K562 (cell line): ENCODE measurements around the gene COX14. TPM values are rescaled to one million over a fixed set of nuclear protein-coding genes. Genes with fewer than 3 reads are reported as not detected.

Experiments used
- ATAC-seq: fragments of 200-7000 bp; cut with Tn5 transposase; 3 replicates; pipeline ENCODE4 v1.9.1; 2020; ENCODE audit warnings: moderate library complexity
- BruUV-seq: library from RNA; stranded (reverse); fragments of 400-500 nt; replicated peaks from 2 replicates; lab custom pipeline; 2021; lab: Mats Ljungman, UMichigan
- CTCF ChIA-PET: fragments of 300-600 bp; formaldehyde crosslinking; extraction: SDS; loops from one replicate; lab custom pipeline; 2021; ENCODE audit warnings: low intra/inter-chr PET ratio; lab: Yijun Ruan, JAX
- POLR2A ChIA-PET: fragments of 300-600, 350-650 bp; sonication (Branson Sonifier 250); formaldehyde crosslinking; extraction: SDS; loops from one replicate; lab custom pipeline; 2021; ENCODE audit warnings: antibody characterized with exemption, inconsistent platforms; lab: Yijun Ruan, JAX
- DNase-seq, 4 experiments: peaks; one replicate each; pipeline versions ENCODE4 v3.0.0 to v3.0.0-alpha.2; 2011 to 2018; ENCODE audit warnings: low spot score in 3 of 4, mixed read lengths in 3 of 4; ENCODE audit errors: extremely low read depth in 1 of 4
- FAIRE-seq: peaks from 2 replicates; lab custom pipeline; 2011; peaks lifted over from hg19 to GRCh38; lab: Jason Lieb, UNC
- H2AFZ ChIP-seq: 2 replicates; pipeline ENCODE4 v1.6.0; 2011; ENCODE audit warnings: low read depth, low read length, control low read depth, inconsistent platforms
- H3K27ac ChIP-seq: fragments of 200-600 bp; 3 replicates; pipeline ENCODE4 v1.8.0; 2011; ENCODE audit warnings: low read depth, mild to moderate bottlenecking, control low read depth, inconsistent platforms, low read length, moderate library complexity, mixed read lengths; ENCODE audit errors: extremely low read depth
- H3K27me3 ChIP-seq, 2 experiments: fragments of 300-600 bp in 1 of 2; 2 replicates in 1 of 2; 3 replicates in 1 of 2; pipeline versions ENCODE4 v1.6.0 to v1.8.0; 2011; ENCODE audit warnings: inconsistent platforms in 2 of 2, low read length in 2 of 2, mild to moderate bottlenecking in 1 of 2, mixed read lengths in 1 of 2, moderate library complexity in 1 of 2; ENCODE audit not compliant: control insufficient read depth in 2 of 2, insufficient read depth in 2 of 2
- H3K36me3 ChIP-seq: fragments of 300-600 bp; 3 replicates; pipeline ENCODE4 v1.8.0; 2011; ENCODE audit warnings: mild to moderate bottlenecking, low read length, inconsistent platforms; ENCODE audit not compliant: control insufficient read depth, insufficient read depth
- H3K4me1 ChIP-seq, 2 experiments: fragments of 200-600 bp in 1 of 2; replicated peaks in 1 of 2; 2 replicates in 1 of 2; 3 replicates in 1 of 2; pipeline versions ENCODE4 v1.5.1 to v1.8.0; 2011; ENCODE audit warnings: inconsistent platforms in 2 of 2, low read length in 2 of 2, mild to moderate bottlenecking in 1 of 2, mixed read lengths in 1 of 2, moderate library complexity in 1 of 2; ENCODE audit not compliant: control insufficient read depth in 2 of 2, insufficient read depth in 2 of 2
- H3K4me2 ChIP-seq: 2 replicates; pipeline ENCODE4 v1.6.1; 2011; ENCODE audit warnings: low read length, control low read depth, inconsistent platforms, mixed read lengths; ENCODE audit not compliant: insufficient read depth
- H3K4me3 ChIP-seq: fragments of 200-600 bp; sonication (generic), shearing (Covaris generic); 2 replicates; pipeline ENCODE4 v1.5.1; 2016; ENCODE audit warnings: control low read depth, inconsistent platforms
- H3K79me2 ChIP-seq: fragments of 200-600 bp; 3 replicates; pipeline ENCODE4 v1.8.0; 2011; ENCODE audit warnings: low read length, inconsistent platforms; ENCODE audit not compliant: control insufficient read depth, insufficient read depth
- H3K9ac ChIP-seq, 2 experiments: 2 replicates each; pipeline versions ENCODE4 v1.6.0 to v1.6.1; 2011; ENCODE audit warnings: low read depth in 2 of 2, low read length in 2 of 2, control low read depth in 1 of 2, inconsistent platforms in 1 of 2, mild to moderate bottlenecking in 1 of 2, mixed read lengths in 1 of 2; ENCODE audit not compliant: insufficient read depth in 1 of 2
- H3K9me1 ChIP-seq: one replicate; pipeline ENCODE4 v1.6.0; 2011; ENCODE audit warnings: inconsistent platforms, mild to moderate bottlenecking, low read length, moderate library complexity; ENCODE audit not compliant: control insufficient read depth, insufficient read depth
- H3K9me3 ChIP-seq: replicated peaks from 2 replicates; pipeline ENCODE4 v1.5.1; 2011; ENCODE audit warnings: low read depth, low read length, inconsistent platforms; ENCODE audit not compliant: control insufficient read depth, insufficient read depth
- H4K20me1 ChIP-seq: replicated peaks from 2 replicates; pipeline ENCODE4 v1.6.1; 2011; ENCODE audit warnings: low read length, inconsistent platforms, mixed read lengths; ENCODE audit not compliant: control insufficient read depth, insufficient read depth
- DPF2 ChIP-seq: fragments of 450-650 bp; IDR thresholded peaks from 2 replicates; pipeline ENCODE4 v1.6.1; 2016
- ELF2 ChIP-seq: fragments of 250-450 bp; sonication (Bioruptor Pico); IDR thresholded peaks from 2 replicates; pipeline ENCODE4 v1.5.0; 2021; ENCODE audit warnings: mild to moderate bottlenecking
- HLTF ChIP-seq: fragments of 450-650 bp; IDR thresholded peaks from 2 replicates; pipeline ENCODE4 v1.6.1; 2016
- MYNN ChIP-seq, 2 experiments: sonication (generic); formaldehyde crosslinking in 1 of 2; IDR thresholded peaks; 2 replicates each; pipeline versions ENCODE4 v1.5.0 to v1.6.1; 2016 to 2020; ENCODE audit warnings: antibody characterized with exemption in 1 of 2, missing genetic modification reagents in 1 of 2
- NBN ChIP-seq: fragments of 450-650 bp; IDR thresholded peaks from 2 replicates; pipeline ENCODE4 v1.6.1; 2016; ENCODE audit warnings: low read depth, mild to moderate bottlenecking
- NFIC ChIP-seq: fragments of 450-650 bp; IDR thresholded peaks from 2 replicates; pipeline ENCODE4 v1.6.1; 2017; ENCODE audit warnings: mild to moderate bottlenecking, inconsistent platforms
- SIX5 ChIP-seq, 2 experiments: IDR thresholded peaks; 2 replicates each; pipeline ENCODE4 v1.6.1; 2011; ENCODE audit warnings: low read length in 2 of 2, borderline replicate concordance in 1 of 2, low read depth in 1 of 2, mild to moderate bottlenecking in 1 of 2, moderate library complexity in 1 of 2; ENCODE audit not compliant: insufficient read depth in 1 of 2
- TAF7 ChIP-seq: fragments of 450-650 bp; IDR thresholded peaks from 2 replicates; pipeline ENCODE4 v1.6.1; 2016; ENCODE audit warnings: missing genetic modification characterization, missing compliant biosample characterization
- ZFP1 ChIP-seq: fragments of 450-650 bp; formaldehyde crosslinking; IDR thresholded peaks from 2 replicates; pipeline ENCODE4 v1.4.0; 2020; ENCODE audit warnings: mild to moderate bottlenecking, mixed read lengths
- ZNF239 ChIP-seq: fragments of 250-450 bp; sonication (Bioruptor Pico); IDR thresholded peaks from 2 replicates; pipeline ENCODE4 v1.4.0; 2020; ENCODE audit warnings: mild to moderate bottlenecking
- WGBS: fragments of 100-300 bp; shearing (Covaris generic); methylation state at CpG from one replicate; pipeline ENCODE4 v1.1.6; 2016; ENCODE audit warnings: low coverage, mixed read lengths; ENCODE audit not compliant: insufficient coverage; ENCODE audit errors: missing lambda C conversion rate; 5-methylcytosine and 5-hydroxymethylcytosine counted together
- in situ Hi-C: fragments of 300-500 bp; cut with MboI; formaldehyde crosslinking; loops from 4 replicates; pipeline ENCODE4 v1.15.0; 2018; ENCODE audit warnings: inconsistent platforms, mixed read lengths
- intact Hi-C: fragments of 100-400 bp; cut with micrococcal nuclease; formaldehyde crosslinking; loops from 2 replicates; pipeline ENCODE4 v1.14.2; 2022
- polyA plus RNA-seq, 8 experiments: library from polyadenylated mRNA; depleted of rRNA in 4 of 8; stranded (reverse) in 5 of 8; unstranded in 3 of 8; fragments of >200 nt; fragmentation: Nextera tagmentation in 2 of 8; fragmentation: Illumina TruSeq in 1 of 8; extraction: Ambion mirVana in 2 of 8; extraction: Trizol in 1 of 8; gene quantifications; 2 replicates each; pipeline versions ENCODE4 v1.2.1 to v1.2.3, GENCODE V29; 2011 to 2014; ENCODE audit warnings: inconsistent platforms in 1 of 8, missing spikeins in 1 of 8
- total RNA-seq, 7 experiments: library from RNA; depleted of rRNA in 6 of 7; stranded (reverse); fragments of >200 nt in 6 of 7; fragmentation: Illumina TruSeq in 2 of 7; extraction: Trizol in 2 of 7; gene quantifications; 2 replicates each; pipeline versions ENCODE4 v1.2.1 to v1.2.3, GENCODE V29; 2011 to 2021; ENCODE audit warnings: low replicate concordance in 1 of 7
- TF ChIP-seq, protein P1 (sequence below): fragments of 200-800 bp; sonication (Bioruptor generic); IDR thresholded peaks from 2 replicates; pipeline ENCODE4 v1.6.1; 2017; ENCODE audit warnings: missing genetic modification characterization, missing compliant biosample characterization
- TF ChIP-seq, protein P2 (sequence below): fragments of 450-650 bp; IDR thresholded peaks from 2 replicates; pipeline ENCODE4 v1.6.1; 2017; ENCODE audit warnings: antibody characterized with exemption
- TF ChIP-seq, protein P3 (sequence below): sonication (generic); formaldehyde crosslinking; IDR thresholded peaks from 2 replicates; pipeline ENCODE4 v1.8.1; 2023; ENCODE audit warnings: mild to moderate bottlenecking, missing genetic modification reagents
- TF ChIP-seq, protein P4 (sequence below): IDR thresholded peaks from 3 replicates; pipeline ENCODE4 v1.6.1; 2011; ENCODE audit warnings: borderline replicate concordance, mild to moderate bottlenecking; ENCODE audit not compliant: insufficient read length, insufficient read depth

COX14 gene
- total and polyA plus RNA-seq, 9 of the 15 experiments (the other 6 are each of a cell fraction or from before 2014, with no cell fraction given): 44.4 to 269 (median 53.4) TPM

DNA sequence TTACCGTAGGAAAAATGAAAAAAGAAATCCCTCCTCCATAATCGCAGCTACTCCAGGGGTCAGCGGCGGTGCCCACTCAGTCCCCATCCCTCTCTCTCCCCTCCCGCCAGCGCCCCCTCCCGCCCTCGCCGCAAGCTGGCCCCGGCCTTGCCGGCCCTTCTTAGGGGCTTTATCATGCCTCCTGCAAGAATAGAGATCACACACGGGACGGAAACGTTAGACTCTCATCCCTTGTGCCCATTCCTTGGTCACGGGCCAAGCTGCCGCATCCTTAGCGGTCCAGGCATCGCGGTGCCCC, 692 bp upstream of the COX14 start:
- no peak for ATAC-seq
- in situ Hi-C loops (no loop called here), intact Hi-C loops (loop anchor here (1.0 kb wide), 1 partner anchor 26 kb away; the partner anchor contains the start of gene SMARCD1)
- no peak overlapping the region for H3K27ac ChIP-seq
- H3K9ac ChIP-seq: peak overlapping the region in 1 of 2 experiments; percentile 60; a peak in 2 of 4 replicates
- H2AFZ ChIP-seq: peak overlapping the region; percentile 90
- peak overlapping the region; percentile 78 for H3K4me3 ChIP-seq
- no peaks in the 10 kb centered on the region for H3K9me3 ChIP-seq
- H3K27me3 ChIP-seq: no peaks in the 10 kb centered on the region
- CTCF ChIA-PET: interaction anchor here (0.8 to 1.3 kb wide), 3 partner anchors 23 to 145 kb away, joined by 4 read pairs; no protein-coding TSS in a partner anchor
- no TSS peak for BruUV-seq
- no peak for FAIRE-seq
- no peaks in the 10 kb centered on the region for H3K9me1 ChIP-seq
- peaks cover 37% of the 10 kb centered on the region for H3K79me2 ChIP-seq
- H3K36me3 ChIP-seq: peaks cover 8% of the 10 kb centered on the region; the same call in 1 of the 3 replicates
- no peak for DNase-seq
- H4K20me1 ChIP-seq: peaks cover 5% of the 10 kb centered on the region; the same call in 1 of the 2 replicates
- peaks cover 29 to 48% of the 10 kb centered on the region in 2 experiments for H3K4me1 ChIP-seq
- 11% methylated on average over 11 of the region's 19 CpGs for WGBS
- POLR2A ChIA-PET: interaction anchor here (0.6 to 2.8 kb wide), 15 partner anchors 8 to 348 kb away, joined by 3 to 15 read pairs (median 4); partner anchors contain the start of genes CERS5 and GPD1
- peak overlapping the region; percentile 98 for H3K4me2 ChIP-seq
- no peak for TF ChIP-seq HLTF
- 0 out of 2 replicates have a peak, but pooled peaks have one; percentile 14 for TF ChIP-seq DPF2
- TF ChIP-seq MYNN (IDR thresholded peaks at IDR 0.05): 0 out of 2 replicates have a peak, but pooled peaks have one; percentile 23
- TF ChIP-seq MYNN (CRISPR knock-in tag; IDR thresholded peaks at IDR 0.05): no peak
- no peak for TF ChIP-seq TAF7 (tag)
- TF ChIP-seq, protein P1, sequence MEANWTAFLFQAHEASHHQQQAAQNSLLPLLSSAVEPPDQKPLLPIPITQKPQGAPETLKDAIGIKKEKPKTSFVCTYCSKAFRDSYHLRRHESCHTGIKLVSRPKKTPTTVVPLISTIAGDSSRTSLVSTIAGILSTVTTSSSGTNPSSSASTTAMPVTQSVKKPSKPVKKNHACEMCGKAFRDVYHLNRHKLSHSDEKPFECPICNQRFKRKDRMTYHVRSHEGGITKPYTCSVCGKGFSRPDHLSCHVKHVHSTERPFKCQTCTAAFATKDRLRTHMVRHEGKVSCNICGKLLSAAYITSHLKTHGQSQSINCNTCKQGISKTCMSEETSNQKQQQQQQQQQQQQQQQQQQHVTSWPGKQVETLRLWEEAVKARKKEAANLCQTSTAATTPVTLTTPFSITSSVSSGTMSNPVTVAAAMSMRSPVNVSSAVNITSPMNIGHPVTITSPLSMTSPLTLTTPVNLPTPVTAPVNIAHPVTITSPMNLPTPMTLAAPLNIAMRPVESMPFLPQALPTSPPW (CRISPR knock-in tag): 0 out of 2 replicates have a peak, but pooled peaks have one; percentile 32
- no peak for TF ChIP-seq SIX5 (IDR thresholded peaks at IDR 0.05; ENCODE audit: borderline replicate concordance in 1 of 2, insufficient read depth in 1 of 2, low read depth in 1 of 2, low read length in 2 of 2)
- no peak for TF ChIP-seq ZNF239 (CRISPR knock-in tag)
- TF ChIP-seq NBN: 0 out of 2 replicates have a peak, but pooled peaks have one; percentile 20
- no peak for TF ChIP-seq ZFP1 (CRISPR knock-in tag)
- TF ChIP-seq ELF2: no peak
- TF ChIP-seq, protein P2, sequence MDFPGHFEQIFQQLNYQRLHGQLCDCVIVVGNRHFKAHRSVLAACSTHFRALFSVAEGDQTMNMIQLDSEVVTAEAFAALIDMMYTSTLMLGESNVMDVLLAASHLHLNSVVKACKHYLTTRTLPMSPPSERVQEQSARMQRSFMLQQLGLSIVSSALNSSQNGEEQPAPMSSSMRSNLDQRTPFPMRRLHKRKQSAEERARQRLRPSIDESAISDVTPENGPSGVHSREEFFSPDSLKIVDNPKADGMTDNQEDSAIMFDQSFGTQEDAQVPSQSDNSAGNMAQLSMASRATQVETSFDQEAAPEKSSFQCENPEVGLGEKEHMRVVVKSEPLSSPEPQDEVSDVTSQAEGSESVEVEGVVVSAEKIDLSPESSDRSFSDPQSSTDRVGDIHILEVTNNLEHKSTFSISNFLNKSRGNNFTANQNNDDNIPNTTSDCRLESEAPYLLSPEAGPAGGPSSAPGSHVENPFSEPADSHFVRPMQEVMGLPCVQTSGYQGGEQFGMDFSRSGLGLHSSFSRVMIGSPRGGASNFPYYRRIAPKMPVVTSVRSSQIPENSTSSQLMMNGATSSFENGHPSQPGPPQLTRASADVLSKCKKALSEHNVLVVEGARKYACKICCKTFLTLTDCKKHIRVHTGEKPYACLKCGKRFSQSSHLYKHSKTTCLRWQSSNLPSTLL: no peak
- TF ChIP-seq, protein P3, sequence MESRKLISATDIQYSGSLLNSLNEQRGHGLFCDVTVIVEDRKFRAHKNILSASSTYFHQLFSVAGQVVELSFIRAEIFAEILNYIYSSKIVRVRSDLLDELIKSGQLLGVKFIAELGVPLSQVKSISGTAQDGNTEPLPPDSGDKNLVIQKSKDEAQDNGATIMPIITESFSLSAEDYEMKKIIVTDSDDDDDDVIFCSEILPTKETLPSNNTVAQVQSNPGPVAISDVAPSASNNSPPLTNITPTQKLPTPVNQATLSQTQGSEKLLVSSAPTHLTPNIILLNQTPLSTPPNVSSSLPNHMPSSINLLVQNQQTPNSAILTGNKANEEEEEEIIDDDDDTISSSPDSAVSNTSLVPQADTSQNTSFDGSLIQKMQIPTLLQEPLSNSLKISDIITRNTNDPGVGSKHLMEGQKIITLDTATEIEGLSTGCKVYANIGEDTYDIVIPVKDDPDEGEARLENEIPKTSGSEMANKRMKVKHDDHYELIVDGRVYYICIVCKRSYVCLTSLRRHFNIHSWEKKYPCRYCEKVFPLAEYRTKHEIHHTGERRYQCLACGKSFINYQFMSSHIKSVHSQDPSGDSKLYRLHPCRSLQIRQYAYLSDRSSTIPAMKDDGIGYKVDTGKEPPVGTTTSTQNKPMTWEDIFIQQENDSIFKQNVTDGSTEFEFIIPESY (CRISPR knock-in tag): peak; percentile 96
- TF ChIP-seq NFIC: peak; percentile 48
- TF ChIP-seq, protein P4, sequence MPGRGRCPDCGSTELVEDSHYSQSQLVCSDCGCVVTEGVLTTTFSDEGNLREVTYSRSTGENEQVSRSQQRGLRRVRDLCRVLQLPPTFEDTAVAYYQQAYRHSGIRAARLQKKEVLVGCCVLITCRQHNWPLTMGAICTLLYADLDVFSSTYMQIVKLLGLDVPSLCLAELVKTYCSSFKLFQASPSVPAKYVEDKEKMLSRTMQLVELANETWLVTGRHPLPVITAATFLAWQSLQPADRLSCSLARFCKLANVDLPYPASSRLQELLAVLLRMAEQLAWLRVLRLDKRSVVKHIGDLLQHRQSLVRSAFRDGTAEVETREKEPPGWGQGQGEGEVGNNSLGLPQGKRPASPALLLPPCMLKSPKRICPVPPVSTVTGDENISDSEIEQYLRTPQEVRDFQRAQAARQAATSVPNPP: no peak
